Tibial nerve (tissue), 4 donors: ENCODE data around the gene CYGB. TPM values are rescaled to one million over a fixed set of nuclear protein-coding genes. Genes with fewer than 3 reads are reported as not detected.
"Not testable (repeated sequence)": the region's sequence is repeated elsewhere in the genome, so short reads cannot be mapped to it uniquely, and the experiment has no call there.

Experiments
- DNase-seq, 2 donors: peaks; one replicate each; pipeline ENCODE4 v3.0.0-alpha.2; 2019; ENCODE audit warnings: low spot score in 2 of 2
- H3K27ac ChIP-seq, 4 donors: fragments of 200-600 bp; sonication (generic) in 3 of 4; one replicate each; pipeline ENCODE4 v1.5.1; 2017 to 2019; ENCODE audit warnings: mild to moderate bottlenecking in 1 of 4
- H3K27me3 ChIP-seq, 2 donors: fragments of 200-600 bp; sonication (generic) in 1 of 2; one replicate each; pipeline versions ENCODE4 v1.5.1 to v1.6.0; 2017 to 2019
- H3K36me3 ChIP-seq, 3 donors: fragments of 200-600 bp; sonication (generic); one replicate each; pipeline ENCODE4 v1.5.1; 2018 to 2019
- H3K4me1 ChIP-seq, 4 donors: fragments of 200-600 bp; sonication (generic) in 3 of 4; one replicate each; pipeline ENCODE4 v1.5.1; 2017 to 2019
- H3K4me3 ChIP-seq, 4 donors: fragments of 200-600 bp; sonication (generic) in 3 of 4; one replicate each; pipeline ENCODE4 v1.5.1; 2017 to 2019; ENCODE audit warnings: mild to moderate bottlenecking in 1 of 4, moderate library complexity in 1 of 4
- H3K9me3 ChIP-seq, 4 donors: fragments of 200-600 bp; sonication (generic) in 3 of 4; one replicate each; pipeline ENCODE4 v1.5.1; 2017 to 2019
- EP300 ChIP-seq, 2 donors: sonication (generic); formaldehyde crosslinking; IDR thresholded peaks; one replicate each; pipeline ENCODE4 v1.6.1; 2017; ENCODE audit warnings: antibody characterized with exemption in 2 of 2, mild to moderate bottlenecking in 1 of 2
- POLR2A ChIP-seq, 2 donors: fragments of 450-650 bp; IDR thresholded peaks; one replicate each; pipeline ENCODE4 v1.6.1; 2017; ENCODE audit warnings: antibody characterized with exemption in 2 of 2, mild to moderate bottlenecking in 2 of 2, moderate library complexity in 2 of 2
- WGBS, 2 donors: methylation state at CpG; one replicate each; pipeline ENCODE4 v1.1.5; 2018; 5-methylcytosine and 5-hydroxymethylcytosine counted together
- total RNA-seq, 4 donors: library from RNA; depleted of rRNA; stranded (reverse); fragments of >200 nt; gene quantifications; one replicate each; pipeline ENCODE4 v1.1.0, GENCODE V29; 2016
- TF ChIP-seq, protein P1 (sequence below), 5 experiments: fragments of 200-600 bp in 3 of 5; fragments of 450-650 bp in 2 of 5; sonication (generic) in 3 of 5; IDR thresholded peaks; one replicate each; pipeline ENCODE4 v1.5.1; 2016 to 2019; ENCODE audit warnings: antibody characterized with exemption in 5 of 5, mild to moderate bottlenecking in 3 of 5, moderate library complexity in 2 of 5

The CYGB gene
- total RNA-seq, 4 donors from 2014 or later: 40.2 to 59.2 (median 48.8) TPM

DNA sequence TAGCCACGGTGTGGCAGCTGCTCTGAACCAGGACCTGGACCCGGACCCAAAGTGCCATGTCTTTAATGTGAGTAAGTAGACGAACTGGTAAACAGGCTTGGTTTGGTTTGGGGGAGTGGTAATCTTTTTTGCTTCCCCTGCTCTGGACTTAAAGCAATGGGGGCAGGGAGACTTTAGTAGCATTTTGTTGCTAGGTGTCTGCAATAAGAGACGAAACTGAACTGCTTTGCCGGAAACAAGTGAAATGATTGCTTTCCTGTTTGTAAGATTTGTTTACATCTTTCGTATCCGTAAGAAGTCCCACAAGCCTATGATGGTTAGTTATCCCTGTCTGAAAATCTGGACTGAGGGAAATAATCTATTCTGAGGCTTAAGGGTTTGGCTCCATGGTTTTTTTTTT, 23.8 kb upstream of the CYGB start:
- Histone ChIP-seq H3K9me3 (no peaks in the 10 kb centered on the region), H3K36me3 (peaks cover 0 to 35% (median 4%) of the 10 kb centered on the region in 3 donors), H3K4me3 (peak overlapping the region in 1 of 4 donors; percentile 1), H3K4me1 (peaks cover 0 to 66% (median 33%) of the 10 kb centered on the region in 4 donors), H3K27me3 (no peaks in the 10 kb centered on the region), H3K27ac (peak overlapping the region; percentile 11 to 95 (median 84))
- no peak for TF ChIP-seq EP300 (IDR thresholded peaks at IDR 0.05)
- no peak for TF ChIP-seq POLR2A (IDR thresholded peaks at IDR 0.05)
- TF ChIP-seq, protein P1, sequence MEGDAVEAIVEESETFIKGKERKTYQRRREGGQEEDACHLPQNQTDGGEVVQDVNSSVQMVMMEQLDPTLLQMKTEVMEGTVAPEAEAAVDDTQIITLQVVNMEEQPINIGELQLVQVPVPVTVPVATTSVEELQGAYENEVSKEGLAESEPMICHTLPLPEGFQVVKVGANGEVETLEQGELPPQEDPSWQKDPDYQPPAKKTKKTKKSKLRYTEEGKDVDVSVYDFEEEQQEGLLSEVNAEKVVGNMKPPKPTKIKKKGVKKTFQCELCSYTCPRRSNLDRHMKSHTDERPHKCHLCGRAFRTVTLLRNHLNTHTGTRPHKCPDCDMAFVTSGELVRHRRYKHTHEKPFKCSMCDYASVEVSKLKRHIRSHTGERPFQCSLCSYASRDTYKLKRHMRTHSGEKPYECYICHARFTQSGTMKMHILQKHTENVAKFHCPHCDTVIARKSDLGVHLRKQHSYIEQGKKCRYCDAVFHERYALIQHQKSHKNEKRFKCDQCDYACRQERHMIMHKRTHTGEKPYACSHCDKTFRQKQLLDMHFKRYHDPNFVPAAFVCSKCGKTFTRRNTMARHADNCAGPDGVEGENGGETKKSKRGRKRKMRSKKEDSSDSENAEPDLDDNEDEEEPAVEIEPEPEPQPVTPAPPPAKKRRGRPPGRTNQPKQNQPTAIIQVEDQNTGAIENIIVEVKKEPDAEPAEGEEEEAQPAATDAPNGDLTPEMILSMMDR (IDR thresholded peaks at IDR 0.05): no peak
- DNase-seq: no peak
- WGBS, 2 donors: 31 to 45% methylated on average over 7 of the region's 7 CpGs

DNA sequence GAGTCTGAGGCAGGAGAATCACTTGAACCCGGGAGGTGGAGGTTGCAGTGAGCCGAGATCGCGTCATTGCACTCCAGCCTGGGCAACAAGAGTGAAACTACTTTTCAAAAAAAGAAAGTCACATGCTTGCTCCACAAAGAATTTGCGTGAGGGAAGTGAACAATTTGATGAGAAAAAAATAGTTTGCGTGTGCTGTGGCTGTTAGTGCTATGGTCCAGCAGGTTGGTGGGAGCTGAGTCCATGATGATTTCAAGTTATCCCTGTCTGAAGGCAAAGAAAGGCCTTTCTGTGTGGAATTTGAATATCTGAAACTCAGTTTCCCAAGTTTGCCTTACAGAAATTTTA, 23.3 kb upstream of the CYGB start:
- H3K4me3 ChIP-seq: peak overlapping the region in 1 of 4 donors; percentile 1
- no peaks in the 10 kb centered on the region for H3K9me3 ChIP-seq
- TF ChIP-seq EP300 (IDR thresholded peaks at IDR 0.05) (no peak), POLR2A (IDR thresholded peaks at IDR 0.05) (no peak)
- TF ChIP-seq, protein P1 (IDR thresholded peaks at IDR 0.05): no peak
- no peak for DNase-seq
- peaks cover 0 to 61% (median 33%) of the 10 kb centered on the region in 4 donors for H3K4me1 ChIP-seq
- peaks cover 0 to 31% (median 4%) of the 10 kb centered on the region in 3 donors for H3K36me3 ChIP-seq
- H3K27me3 ChIP-seq: no peaks in the 10 kb centered on the region
- WGBS, 2 donors: 32 to 50% methylated on average over 6 of the region's 6 CpGs
- peak overlapping the region; percentile 16 to 95 (median 84) for H3K27ac ChIP-seq

DNA sequence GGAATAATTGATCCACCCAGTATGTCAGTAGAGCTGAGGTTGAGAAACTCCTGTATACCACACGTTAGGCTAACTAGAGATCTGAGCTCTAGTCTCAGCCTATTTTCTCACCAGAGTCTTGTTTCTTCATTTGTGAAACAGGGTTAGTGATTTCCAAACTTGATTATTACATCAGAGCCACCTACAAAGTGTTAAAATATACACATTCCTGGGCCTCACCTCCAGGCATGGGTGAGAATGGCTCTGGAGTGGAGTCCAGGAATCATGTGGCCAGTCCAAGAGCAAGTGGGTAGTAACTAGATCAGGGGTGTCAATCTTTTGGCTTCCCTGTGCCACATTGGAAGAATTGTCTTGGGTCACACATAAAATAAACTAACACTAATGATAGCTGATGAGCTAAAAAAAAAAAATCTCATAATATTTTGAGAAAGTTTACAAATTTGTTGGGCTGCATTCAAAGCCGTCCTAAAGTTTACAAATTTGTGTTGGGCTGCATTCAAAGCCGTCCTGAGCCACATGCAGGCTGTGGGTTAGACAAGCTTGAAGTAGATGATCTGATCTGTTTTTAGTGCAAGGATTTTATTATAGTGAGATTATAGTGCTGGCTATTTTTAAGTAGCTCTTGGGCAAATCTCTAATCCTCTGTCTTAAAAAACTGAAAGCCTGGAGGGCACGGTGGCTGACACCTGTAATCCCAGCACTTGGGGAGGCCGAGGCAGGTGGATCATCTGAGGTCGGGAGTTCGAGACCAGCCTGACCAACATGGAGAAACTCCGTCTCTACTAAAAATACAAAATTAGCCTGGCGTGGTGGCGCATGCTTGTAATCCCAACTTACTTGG, 22.7 kb upstream of the CYGB start:
- no peak for TF ChIP-seq EP300 (IDR thresholded peaks at IDR 0.05)
- TF ChIP-seq, protein P1 (IDR thresholded peaks at IDR 0.05): no peak
- no peak for TF ChIP-seq POLR2A (IDR thresholded peaks at IDR 0.05)
- H3K36me3 ChIP-seq: peaks cover 0 to 25% (median 4%) of the 10 kb centered on the region in 3 donors
- peak overlapping the region in 1 of 4 donors; percentile 1 for H3K4me3 ChIP-seq
- H3K27ac ChIP-seq: peak overlapping the region; percentile 36 to 95 (median 84)
- no peaks in the 10 kb centered on the region for H3K27me3 ChIP-seq
- H3K4me1 ChIP-seq: peaks cover 0 to 55% (median 33%) of the 10 kb centered on the region in 4 donors
- 46 to 61% methylated on average over 10 of the region's 10 CpGs for whole genome bisulfite sequencing, 2 donors
- H3K9me3 ChIP-seq: no peaks in the 10 kb centered on the region
- DNase-seq: no peak

DNA sequence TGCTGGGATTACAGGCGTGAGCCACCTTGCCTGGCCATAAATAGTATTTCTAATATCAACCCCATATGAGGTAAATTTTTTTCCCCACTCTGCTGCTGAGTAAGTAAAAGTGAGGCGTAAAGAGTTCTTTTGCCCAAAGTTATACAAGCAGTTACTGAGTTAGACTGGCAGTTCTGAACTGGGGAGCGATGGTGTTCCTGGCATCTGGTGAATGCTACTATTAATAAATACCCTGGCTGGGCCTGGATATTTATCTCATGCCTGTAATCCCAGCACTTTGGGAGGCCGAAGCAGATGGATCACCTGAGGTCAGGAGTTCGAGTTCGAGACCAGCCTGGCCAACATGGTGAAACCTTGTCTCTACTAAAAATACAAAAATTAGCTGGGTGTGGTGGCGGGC, 22.0 kb upstream of the CYGB start:
- Histone ChIP-seq H3K4me3 (peak overlapping the region in 2 of 4 donors; percentile 52 to 73), H3K36me3 (peaks cover 0 to 17% (median under 1%) of the 10 kb centered on the region in 3 donors), H3K27ac (peak overlapping the region; percentile 36 to 95 (median 84)), H3K4me1 (peaks cover 0 to 61% (median 33%) of the 10 kb centered on the region in 4 donors)
- DNase-seq, H3K27me3 ChIP-seq, H3K9me3 ChIP-seq: not testable (repeated sequence)
- 48 to 68% methylated on average over 7 of the region's 7 CpGs for WGBS, 2 donors

DNA sequence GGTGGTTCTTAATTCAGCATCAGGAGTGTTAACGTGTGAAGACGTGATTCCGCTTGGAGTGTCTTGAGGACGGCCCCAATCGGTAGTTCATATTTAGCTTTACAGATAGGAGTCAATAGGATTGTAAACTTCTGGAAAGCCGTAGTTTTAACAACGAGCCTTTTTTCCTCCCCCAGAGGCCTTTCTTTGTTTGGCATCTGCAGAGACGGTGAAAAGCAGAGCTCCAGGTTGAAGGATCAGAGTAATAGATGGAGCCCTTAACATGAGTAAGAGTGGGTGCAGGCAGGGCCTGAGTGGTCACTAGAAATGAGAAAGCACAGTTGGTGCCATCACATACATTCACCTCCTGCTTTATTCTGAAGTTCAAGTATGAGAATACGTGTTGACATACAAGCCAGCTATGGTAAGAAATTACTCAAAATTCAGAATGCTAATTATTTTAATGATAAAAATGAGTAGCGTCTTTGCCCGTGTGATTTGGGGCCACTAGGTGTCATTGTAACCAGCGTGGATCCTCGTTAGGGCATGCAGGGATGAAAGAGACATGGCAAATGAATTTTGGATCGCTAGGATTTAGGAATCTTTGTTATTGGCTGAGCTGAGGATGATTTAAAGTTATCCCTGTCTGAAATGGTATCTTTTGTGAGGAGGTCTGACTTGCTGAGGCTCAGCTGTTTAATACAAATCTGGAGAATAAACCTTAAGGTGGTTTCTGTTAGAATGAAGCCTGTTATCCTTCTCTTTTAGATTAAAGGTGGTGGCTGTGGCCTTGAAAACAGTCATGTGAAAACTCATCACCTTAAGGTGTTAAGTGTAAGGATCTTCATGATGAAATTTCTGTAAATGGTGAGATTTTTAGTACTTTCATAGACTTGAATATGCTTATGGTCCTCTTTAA, 20.9 kb upstream of the CYGB start:
- TF ChIP-seq, protein P1 (IDR thresholded peaks at IDR 0.05): peak; percentile 35 to 47 (median 42)
- no peak for TF ChIP-seq POLR2A (IDR thresholded peaks at IDR 0.05)
- TF ChIP-seq EP300 (IDR thresholded peaks at IDR 0.05): no peak
- Histone ChIP-seq H3K9me3 (no peaks in the 10 kb centered on the region), H3K4me1 (peaks cover 0 to 71% (median 35%) of the 10 kb centered on the region in 4 donors), H3K36me3 (peaks cover 0 to 9% (median 0%) of the 10 kb centered on the region in 3 donors), H3K27ac (peak overlapping the region; percentile 77 to 95 (median 84)), H3K4me3 (peak overlapping the region; percentile 52 to 85 (median 74)), H3K27me3 (no peaks in the 10 kb centered on the region)
- DNase-seq: no peak
- WGBS, 2 donors: 0% methylated on average over 14 of the region's 14 CpGs
